Left hindlimb (tissue), 1 donor: ENCODE results near the gene USP36.
"Not testable (repeated sequence)": the region's sequence is repeated elsewhere in the genome, so short reads cannot be mapped to it uniquely, and the experiment has no call there.

Source experiments
- DNase-seq: peaks from one replicate; pipeline ENCODE4 v3.0.0-alpha.2; 2018

Gene USP36

GRCh38 chr17:78789149-78789662, 51.4 kb downstream of the USP36 start:
- no peak for DNase-seq

GRCh38 chr17:78788451-78788850, 52.2 kb downstream of the USP36 start:
- DNase-seq = no peak

- DNase-seq = no peak
Measured at GRCh38 chr17:78787444-78787843, 53.2 kb downstream of the USP36 start.

- no peak for DNase-seq
Measured at GRCh38 chr17:78785663-78786057, 55.0 kb downstream of the USP36 start.

GRCh38 chr17:78785011-78785662, 55.5 kb downstream of the USP36 start:
- DNase-seq = no peak

GRCh38 chr17:78784352-78784751, 56.3 kb downstream of the USP36 start:
- no peak for DNase-seq

GRCh38 chr17:78783711-78784324, 56.8 kb downstream of the USP36 start:
- DNase-seq = no peak

- DNase-seq = no peak
Measured at GRCh38 chr17:78781893-78782304, 58.7 kb downstream of the USP36 start, which contains the start of gene CYTH1. Gene CYTH1, minus strand, starts transcription at chr17:78782273. Its CDS starts 50 bp downstream, at chr17:78782223.

GRCh38 chr17:78781104-78781892, 59.3 kb downstream of the USP36 start:
- DNase-seq = peak; percentile 66

- DNase-seq = no peak
Measured at GRCh38 chr17:78780335-78780734, 60.3 kb downstream of the USP36 start.

GRCh38 chr17:78779850-78780249, 60.8 kb downstream of the USP36 start:
- DNase-seq = no peak

- not testable (repeated sequence) for DNase-seq
Measured at GRCh38 chr17:78779286-78779651, 61.3 kb downstream of the USP36 start.

- DNase-seq = no peak
Measured at GRCh38 chr17:78777881-78778280, 62.7 kb downstream of the USP36 start.

GRCh38 chr17:78774956-78775571, 65.5 kb downstream of the USP36 start:
- no peak for DNase-seq

GRCh38 chr17:78774453-78774852, 66.2 kb downstream of the USP36 start:
- no peak for DNase-seq

GRCh38 chr17:78771758-78772382, 68.7 kb downstream of the USP36 start:
- DNase-seq = no peak

- DNase-seq = no peak
Measured at GRCh38 chr17:78769196-78769773, 71.3 kb downstream of the USP36 start.

- no peak for DNase-seq
Measured at GRCh38 chr17:78767806-78768205, 72.8 kb downstream of the USP36 start.

- no peak for DNase-seq
Measured at GRCh38 chr17:78766743-78767294, 73.8 kb downstream of the USP36 start.

GRCh38 chr17:78766225-78766624, 74.4 kb downstream of the USP36 start:
- no peak for DNase-seq

- no peak for DNase-seq
Measured at GRCh38 chr17:78765821-78766220, 74.8 kb downstream of the USP36 start.

GRCh38 chr17:78764871-78765270, 75.7 kb downstream of the USP36 start:
- no peak for DNase-seq
